Measurements from ENCODE around the gene METTL3. TPM values are rescaled to one million over a fixed set of nuclear protein-coding genes. Genes with fewer than 3 reads are reported as not detected.

The METTL3 gene
- total and polyA plus RNA-seq, 2 of the 13 experiments (the other 11 are each of a cell fraction or from before 2014, with no cell fraction given), result 123 to 130 TPM

GRCh38 chr14:21536418-21537089 lies 25.4 kb upstream of the METTL3 start:
- ATAC-seq (peak; percentile 70), DNase-seq (ENCODE audit: low spot score) (no peak), FAIRE-seq (no peak)
- H3K4me2 ChIP-seq (ENCODE audit: low read depth, low read length), result peak overlapping the region; percentile 92
- H3K4me1 ChIP-seq (ENCODE audit: insufficient read depth, low read length), result peaks cover 28% of the 10 kb centered on the region
- H3K27me3 ChIP-seq (ENCODE audit: control insufficient read depth in 1 of 2, insufficient read depth in 2 of 2, low read length in 2 of 2), result peaks cover 1 to 26% of the 10 kb centered on the region in 2 experiments; a peak in 3 of 5 replicates
- intact Hi-C loops (cut with micrococcal nuclease; ENCODE audit: unreplicated experiment) (no loop called here), in situ Hi-C loops (cut with HindIII; ENCODE audit: extremely low pct_ligation_motif_present, low pct_unique_long_range_greater_than_20kb) (no loop called here)
- ChIA-PET CTCF (ENCODE audit: low intra/inter-chr PET ratio, low total read pairs) (no interaction called here), POLR2A (interaction anchor here (0.9 to 4.6 kb wide), 3 partner anchors 10 to 26 kb away, joined by 3 to 26 read pairs (median 4); partner anchors contain the start of genes METTL3 and SALL2)
- 2% methylated on average over 25 of the region's 25 CpGs for WGBS (ENCODE audit: low lambda C conversion rate)
- H3K4me3 ChIP-seq (replicated peaks in 1 of 3; ENCODE audit: insufficient read depth in 1 of 3, low read depth in 2 of 3, low read length in 3 of 3), result peak overlapping the region; percentile 52 to 76 (median 57)
- H2AFZ ChIP-seq (ENCODE audit: low read length), result peak overlapping the region; percentile 80
- H4K20me1 ChIP-seq (ENCODE audit: insufficient read depth, low read length), result no peaks in the 10 kb centered on the region
- H3K79me2 ChIP-seq (ENCODE audit: insufficient read depth, low read length), result no peaks in the 10 kb centered on the region
- no TSS peak for BruUV-seq (replicated peaks)
- peaks cover 9% of the 10 kb centered on the region for H3K9me3 ChIP-seq (ENCODE audit: low read length)
- no peak overlapping the region for H3K27ac ChIP-seq (ENCODE audit: extremely low read length, insufficient read depth, low read length)
- H3K9ac ChIP-seq (ENCODE audit: insufficient read depth, low read depth, low read length), result peak overlapping the region; percentile 54; the same call in 1 of the 2 replicates
- no peaks in the 10 kb centered on the region for H3K36me3 ChIP-seq (replicated peaks in 1 of 2; ENCODE audit: control insufficient read depth in 1 of 2, insufficient read depth in 2 of 2, low read length in 2 of 2)
- TF ChIP-seq HOXA5 (CRISPR knock-in tag; IDR thresholded peaks at IDR 0.05) (no peak), SALL1 (CRISPR knock-in tag; IDR thresholded peaks at IDR 0.05) (0 out of 2 replicates have a peak, but pooled peaks have one; percentile 18), CBX2 (IDR thresholded peaks at IDR 0.05; ENCODE audit: low read depth, low read length) (0 out of 2 replicates have a peak, but pooled peaks have one; percentile 36), CBX2 (CRISPR knock-in tag; IDR thresholded peaks at IDR 0.05; ENCODE audit: low read depth) (no peak), ZNF468 (CRISPR knock-in tag; IDR thresholded peaks at IDR 0.05) (no peak), YEATS4 (CRISPR knock-in tag; IDR thresholded peaks at IDR 0.05; ENCODE audit: borderline replicate concordance) (peak; percentile 49; the same call in 1 of the 2 replicates), PLSCR1 (CRISPR knock-in tag; IDR thresholded peaks at IDR 0.05; ENCODE audit: borderline replicate concordance) (no peak), TRIM24 (CRISPR knock-in tag; IDR thresholded peaks at IDR 0.05) (no peak), MAF1 (CRISPR knock-in tag; IDR thresholded peaks at IDR 0.05; ENCODE audit: borderline replicate concordance) (peak; percentile 46; the same call in 1 of the 2 replicates), ZNF446 (CRISPR knock-in tag; IDR thresholded peaks at IDR 0.05) (no peak; the same call in 1 of the 2 replicates), PHF8 (CRISPR knock-in tag; IDR thresholded peaks at IDR 0.05) (0 out of 2 replicates have a peak, but pooled peaks have one; percentile 15), ZNF567 (CRISPR knock-in tag; IDR thresholded peaks at IDR 0.05; ENCODE audit: borderline replicate concordance) (0 out of 2 replicates have a peak, but pooled peaks have one; percentile 41), SRSF1 (optimal IDR thresholded peaks at IDR 0.05; ENCODE audit: low read depth, low read length) (peak; percentile 61), ZNF709 (CRISPR knock-in tag; IDR thresholded peaks at IDR 0.05) (0 out of 2 replicates have a peak, but pooled peaks have one; percentile 17), ZNF598 (CRISPR knock-in tag; IDR thresholded peaks at IDR 0.05; ENCODE audit: borderline replicate concordance) (0 out of 2 replicates have a peak, but pooled peaks have one; percentile 43), ZNF564 (CRISPR knock-in tag; IDR thresholded peaks at IDR 0.05) (no peak), ZNF687 (CRISPR knock-in tag; IDR thresholded peaks at IDR 0.05) (peak; percentile 58)
- TF ChIP-seq, protein P1, sequence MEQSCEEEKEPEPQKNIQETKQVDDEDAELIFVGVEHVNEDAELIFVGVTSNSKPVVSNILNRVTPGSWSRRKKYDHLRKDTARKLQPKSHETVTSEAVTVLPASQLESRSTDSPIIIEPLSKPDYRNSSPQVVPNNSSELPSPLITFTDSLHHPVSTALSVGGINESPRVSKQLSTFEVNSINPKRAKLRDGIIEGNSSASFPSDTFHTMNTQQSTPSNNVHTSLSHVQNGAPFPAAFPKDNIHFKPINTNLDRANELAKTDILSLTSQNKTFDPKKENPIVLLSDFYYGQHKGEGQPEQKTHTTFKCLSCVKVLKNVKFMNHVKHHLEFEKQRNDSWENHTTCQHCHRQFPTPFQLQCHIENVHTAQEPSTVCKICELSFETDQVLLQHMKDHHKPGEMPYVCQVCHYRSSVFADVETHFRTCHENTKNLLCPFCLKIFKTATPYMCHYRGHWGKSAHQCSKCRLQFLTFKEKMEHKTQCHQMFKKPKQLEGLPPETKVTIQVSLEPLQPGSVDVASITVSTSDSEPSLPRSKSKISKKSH (CRISPR knock-in tag; IDR thresholded peaks at IDR 0.05; ENCODE audit: borderline replicate concordance), result peak; percentile 22; the same call in 1 of the 2 replicates
